ENCODE measurements around the gene MARK3. TPM values are rescaled to one million over a fixed set of nuclear protein-coding genes. Genes with fewer than 3 reads are reported as not detected.

MARK3 gene
- total RNA-seq, 2 experiments from 2014 or later, result 107 TPM

DNA sequence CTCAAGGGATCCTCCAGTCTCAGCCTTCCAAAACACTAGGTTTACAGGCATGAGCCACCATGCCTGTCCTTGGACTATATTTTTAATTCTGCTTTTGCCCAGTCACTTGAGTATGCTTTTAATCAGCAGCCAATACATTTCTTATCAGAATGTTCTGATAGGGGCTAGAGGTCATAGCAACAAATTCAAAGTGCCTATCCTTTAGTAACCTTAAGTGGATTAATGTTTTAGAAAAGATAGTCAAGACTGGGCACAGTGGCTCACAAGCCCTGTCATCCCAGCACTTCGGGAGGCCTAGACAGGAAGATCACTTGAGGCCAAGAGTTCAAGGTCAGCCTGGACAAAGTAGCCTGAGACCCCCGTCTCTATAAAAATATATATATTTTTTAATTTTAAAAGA lies 100.3 kb downstream of the MARK3 start:
- H3K36me3 Mint-ChIP-seq (ENCODE audit: low read depth), result peaks cover 72% of the 10 kb centered on the region
- no peak overlapping the region for H3K4me3 ChIP-seq (ENCODE audit: low read length)

DNA sequence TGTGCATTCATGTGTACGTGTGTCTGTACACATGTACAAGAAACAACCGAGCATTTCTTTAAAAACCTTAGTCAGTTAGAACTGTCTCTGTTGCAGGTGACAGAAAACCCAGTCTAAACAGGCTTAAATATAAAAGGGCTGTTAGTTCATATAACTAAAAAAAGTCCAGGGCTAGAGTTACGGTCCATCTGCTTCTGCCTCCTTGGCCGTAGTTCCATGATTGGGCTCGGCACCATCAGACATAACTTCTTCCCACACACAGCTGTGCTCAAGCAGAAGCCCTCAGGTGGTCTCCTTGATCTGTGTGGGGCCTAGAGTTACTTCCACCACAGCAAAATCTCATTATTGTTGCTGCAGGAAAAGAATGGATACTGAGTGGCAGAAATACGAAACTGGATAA lies 102.9 kb downstream of the MARK3 start:
- no peaks in the 10 kb centered on the region for H3K9me3 Mint-ChIP-seq
- no peak overlapping the region for H3K27ac ChIP-seq (ENCODE audit: low read depth in 1 of 2, low read length in 2 of 2)
- no peak overlapping the region for H3K4me3 ChIP-seq (ENCODE audit: low read length)
- DNase-seq (no peak), ATAC-seq (ENCODE audit: poor library complexity) (no peak)
- H3K4me3 Mint-ChIP-seq, result no peak overlapping the region
- no peaks in the 10 kb centered on the region for H3K9me3 ChIP-seq (ENCODE audit: control insufficient read depth in 1 of 2, insufficient read depth in 1 of 2, low read length in 2 of 2)
- peaks cover 66% of the 10 kb centered on the region for H3K36me3 ChIP-seq (ENCODE audit: insufficient read depth, low read length)
- ChIA-PET CTCF (no interaction called here), POLR2A (no interaction called here)
- H3K27me3 ChIP-seq (ENCODE audit: control insufficient read depth in 1 of 2, insufficient read depth in 2 of 2, low read length in 2 of 2), result no peaks in the 10 kb centered on the region
- H3K27ac Mint-ChIP-seq, result no peak overlapping the region
- H3K27me3 Mint-ChIP-seq, result no peaks in the 10 kb centered on the region
- peaks cover 70% of the 10 kb centered on the region for H3K36me3 Mint-ChIP-seq (ENCODE audit: low read depth)
- intact Hi-C loops (cut with DNase I, micrococcal nuclease), result no loop called here
- no peaks in the 10 kb centered on the region for H3K4me1 ChIP-seq (ENCODE audit: insufficient read depth, low read length)
- TF ChIP-seq, protein P1, sequence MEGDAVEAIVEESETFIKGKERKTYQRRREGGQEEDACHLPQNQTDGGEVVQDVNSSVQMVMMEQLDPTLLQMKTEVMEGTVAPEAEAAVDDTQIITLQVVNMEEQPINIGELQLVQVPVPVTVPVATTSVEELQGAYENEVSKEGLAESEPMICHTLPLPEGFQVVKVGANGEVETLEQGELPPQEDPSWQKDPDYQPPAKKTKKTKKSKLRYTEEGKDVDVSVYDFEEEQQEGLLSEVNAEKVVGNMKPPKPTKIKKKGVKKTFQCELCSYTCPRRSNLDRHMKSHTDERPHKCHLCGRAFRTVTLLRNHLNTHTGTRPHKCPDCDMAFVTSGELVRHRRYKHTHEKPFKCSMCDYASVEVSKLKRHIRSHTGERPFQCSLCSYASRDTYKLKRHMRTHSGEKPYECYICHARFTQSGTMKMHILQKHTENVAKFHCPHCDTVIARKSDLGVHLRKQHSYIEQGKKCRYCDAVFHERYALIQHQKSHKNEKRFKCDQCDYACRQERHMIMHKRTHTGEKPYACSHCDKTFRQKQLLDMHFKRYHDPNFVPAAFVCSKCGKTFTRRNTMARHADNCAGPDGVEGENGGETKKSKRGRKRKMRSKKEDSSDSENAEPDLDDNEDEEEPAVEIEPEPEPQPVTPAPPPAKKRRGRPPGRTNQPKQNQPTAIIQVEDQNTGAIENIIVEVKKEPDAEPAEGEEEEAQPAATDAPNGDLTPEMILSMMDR (IDR thresholded peaks at IDR 0.05), result no peak
- H3K4me1 Mint-ChIP-seq (ENCODE audit: low read depth), result no peaks in the 10 kb centered on the region

More for the DNA sequence above, 100.3 kb downstream of the MARK3 start:
- CTCF ChIA-PET, result no interaction called here
- Mint-ChIP-seq H3K27me3 (no peaks in the 10 kb centered on the region), H3K27ac (no peak overlapping the region), H3K9me3 (no peaks in the 10 kb centered on the region), H3K4me1 (ENCODE audit: low read depth) (peaks cover 10% of the 10 kb centered on the region), H3K4me3 (no peak overlapping the region)
- no peak for ATAC-seq (ENCODE audit: poor library complexity)
- POLR2A ChIA-PET, result no interaction called here
- H3K4me1 ChIP-seq (ENCODE audit: insufficient read depth, low read length), result no peaks in the 10 kb centered on the region
- H3K27me3 ChIP-seq (ENCODE audit: control insufficient read depth in 1 of 2, insufficient read depth in 2 of 2, low read length in 2 of 2), result no peaks in the 10 kb centered on the region
- no peak overlapping the region for H3K27ac ChIP-seq (ENCODE audit: low read depth in 1 of 2, low read length in 2 of 2)
- TF ChIP-seq, protein P1 (IDR thresholded peaks at IDR 0.05), result no peak
- peaks cover 56% of the 10 kb centered on the region for H3K36me3 ChIP-seq (ENCODE audit: insufficient read depth, low read length)
- intact Hi-C loops (cut with DNase I, micrococcal nuclease), result no loop called here
- DNase-seq, result no peak
- no peaks in the 10 kb centered on the region for H3K9me3 ChIP-seq (ENCODE audit: control insufficient read depth in 1 of 2, insufficient read depth in 1 of 2, low read length in 2 of 2)

DNA sequence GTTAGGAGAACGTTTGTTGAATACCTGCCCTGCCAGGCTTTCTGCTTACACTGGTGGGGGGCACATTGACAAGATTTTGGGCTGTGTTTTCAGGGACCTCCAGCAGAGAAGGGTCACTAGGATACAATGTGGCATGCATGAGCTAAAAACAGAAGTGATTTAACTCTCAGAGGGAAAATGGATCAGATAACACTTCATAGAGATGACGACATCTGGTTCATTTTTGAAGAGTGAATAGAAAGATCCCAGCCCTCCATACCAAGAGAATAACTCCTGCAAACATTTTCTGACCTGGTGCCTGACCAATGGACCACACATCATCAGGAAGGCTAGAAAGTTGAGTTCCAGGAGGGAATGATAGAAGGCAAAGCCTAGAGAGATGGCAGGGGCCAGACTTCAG lies 103.7 kb downstream of the MARK3 start:
- no peaks in the 10 kb centered on the region for H3K27me3 Mint-ChIP-seq
- H3K36me3 Mint-ChIP-seq (ENCODE audit: low read depth), result peaks cover 65% of the 10 kb centered on the region
- POLR2A ChIA-PET, result no interaction called here
- H3K27ac ChIP-seq (ENCODE audit: low read depth in 1 of 2, low read length in 2 of 2), result no peak overlapping the region
- no peaks in the 10 kb centered on the region for H3K9me3 Mint-ChIP-seq
- H3K4me3 Mint-ChIP-seq, result no peak overlapping the region
- intact Hi-C loops (cut with DNase I, micrococcal nuclease), result no loop called here
- no peak for DNase-seq
- CTCF ChIA-PET, result no interaction called here
- H3K4me1 Mint-ChIP-seq (ENCODE audit: low read depth), result no peaks in the 10 kb centered on the region
- H3K27me3 ChIP-seq (ENCODE audit: control insufficient read depth in 1 of 2, insufficient read depth in 2 of 2, low read length in 2 of 2), result no peaks in the 10 kb centered on the region
- TF ChIP-seq, protein P1 (IDR thresholded peaks at IDR 0.05), result no peak
- no peaks in the 10 kb centered on the region for H3K9me3 ChIP-seq (ENCODE audit: control insufficient read depth in 1 of 2, insufficient read depth in 1 of 2, low read length in 2 of 2)
- no peak for ATAC-seq (ENCODE audit: poor library complexity)
- H3K4me1 ChIP-seq (ENCODE audit: insufficient read depth, low read length), result no peaks in the 10 kb centered on the region
- H3K36me3 ChIP-seq (ENCODE audit: insufficient read depth, low read length), result peaks cover 69% of the 10 kb centered on the region
- no peak overlapping the region for H3K4me3 ChIP-seq (ENCODE audit: low read length)
- peak overlapping the region; percentile 61 for H3K27ac Mint-ChIP-seq
